ENCODE results near the gene ZBTB42. TPM values are rescaled to one million over a fixed set of nuclear protein-coding genes. Genes with fewer than 3 reads are reported as not detected.

The ZBTB42 gene
- total RNA-seq: 2.7 and 5.8 TPM in 2 replicates

GRCh38 chr14:104800771-104801519 lies at the start of gene ZBTB42:
Gene ZBTB42, plus strand, starts transcription at chr14:104801101. Its CDS starts 97 bp downstream, at chr14:104801198.

GRCh38 chr14:104752735-104753527 lies 48.0 kb upstream of the ZBTB42 start, which contains the start of gene SIVA1:
Gene SIVA1, plus strand, starts transcription at chr14:104753147. Its CDS starts 55 bp downstream, at chr14:104753202.

GRCh38 chr14:104794993-104795780 lies 5.7 kb upstream of the ZBTB42 start, which contains the start of gene AKT1:
Gene AKT1, minus strand, starts transcription at chr14:104795748. Its CDS starts 3,105 bp downstream, at chr14:104792643.

Other genes starting within 250 kb of the ZBTB42 start
- not detected in 2 replicates for gene C14orf180, start 221.3 kb upstream of the ZBTB42 start, total RNA-seq
- 0.07 TPM in 1 of 2 replicates, not detected in the other for gene TMEM179, start 196.3 kb upstream of the ZBTB42 start, total RNA-seq
- 82.4 and 103 TPM in 2 replicates for gene INF2, start 111.5 kb upstream of the ZBTB42 start, total RNA-seq
- 13.0 and 16.3 TPM in 2 replicates for gene ADSS1, start 76.9 kb upstream of the ZBTB42 start, total RNA-seq
- 35.9 and 47.0 TPM in 2 replicates for gene SIVA1, start 48.0 kb upstream of the ZBTB42 start, total RNA-seq
- gene AKT1, start 5.4 kb upstream of the ZBTB42 start, total RNA-seq: 239 and 285 TPM in 2 replicates
- 19.5 and 43.3 TPM in 2 replicates for gene CEP170B, start 64.2 kb downstream of the ZBTB42 start, total RNA-seq
- 0.07 and 0.13 TPM in 2 replicates for gene PLD4, start 123.8 kb downstream of the ZBTB42 start, total RNA-seq
- gene AHNAK2, start 177.3 kb downstream of the ZBTB42 start, total RNA-seq: 41.4 and 194 TPM in 2 replicates
- 9.6 and 12.1 TPM in 2 replicates for gene CLBA1, start 184.7 kb downstream of the ZBTB42 start, total RNA-seq
- 10.0 and 10.6 TPM in 2 replicates for gene CDCA4, start 220.0 kb downstream of the ZBTB42 start, total RNA-seq

Measured in smooth muscle cell of the pulmonary artery (primary cell).